ENCODE data around the gene TERT. TPM values are rescaled to one million over a fixed set of nuclear protein-coding genes. Genes with fewer than 3 reads are reported as not detected.

Gene TERT
- total RNA-seq, 1 experiment from 2014 or later, result 3.3 TPM

GRCh38 chr5:1212271-1212670 lies 82.6 kb downstream of the TERT start:
- Histone ChIP-seq H2AFZ (ENCODE audit: low read length) (no peak overlapping the region), H4K20me1 (ENCODE audit: insufficient read depth, low read depth, low read length) (no peaks in the 10 kb centered on the region), H3K9me3 (ENCODE audit: low read length) (no peaks in the 10 kb centered on the region), H3K36me3 (ENCODE audit: insufficient read depth, low read length) (no peaks in the 10 kb centered on the region), H3K79me2 (ENCODE audit: low read length) (no peaks in the 10 kb centered on the region), H3K9ac (ENCODE audit: low read length) (no peak overlapping the region), H3K4me3 (ENCODE audit: low read length) (no peak overlapping the region), H3K4me2 (ENCODE audit: low read depth, low read length, poor library complexity, severe bottlenecking) (no peak overlapping the region), H3K27ac (ENCODE audit: low read length) (no peak overlapping the region), H3K4me1 (ENCODE audit: low read length) (no peaks in the 10 kb centered on the region), H3K27me3 (ENCODE audit: low read length) (no peaks in the 10 kb centered on the region), H3K9me2 (replicated peaks; ENCODE audit: insufficient read depth, low read length) (no peaks in the 10 kb centered on the region)
- DNase-seq, result no peak

GRCh38 chr5:1211701-1212100 lies 83.2 kb downstream of the TERT start:
- no peaks in the 10 kb centered on the region for H4K20me1 ChIP-seq (ENCODE audit: insufficient read depth, low read depth, low read length)
- H3K9ac ChIP-seq (ENCODE audit: low read length), result no peak overlapping the region
- no peaks in the 10 kb centered on the region for H3K36me3 ChIP-seq (ENCODE audit: insufficient read depth, low read length)
- H3K9me2 ChIP-seq (replicated peaks; ENCODE audit: insufficient read depth, low read length), result no peaks in the 10 kb centered on the region
- no peaks in the 10 kb centered on the region for H3K9me3 ChIP-seq (ENCODE audit: low read length)
- H3K4me2 ChIP-seq (ENCODE audit: low read depth, low read length, poor library complexity, severe bottlenecking), result no peak overlapping the region
- H3K27ac ChIP-seq (ENCODE audit: low read length), result no peak overlapping the region
- no peak overlapping the region for H3K4me3 ChIP-seq (ENCODE audit: low read length)
- DNase-seq, result no peak
- H3K4me1 ChIP-seq (ENCODE audit: low read length), result no peaks in the 10 kb centered on the region
- H2AFZ ChIP-seq (ENCODE audit: low read length), result no peak overlapping the region
- no peaks in the 10 kb centered on the region for H3K27me3 ChIP-seq (ENCODE audit: low read length)
- no peaks in the 10 kb centered on the region for H3K79me2 ChIP-seq (ENCODE audit: low read length)

DNA sequence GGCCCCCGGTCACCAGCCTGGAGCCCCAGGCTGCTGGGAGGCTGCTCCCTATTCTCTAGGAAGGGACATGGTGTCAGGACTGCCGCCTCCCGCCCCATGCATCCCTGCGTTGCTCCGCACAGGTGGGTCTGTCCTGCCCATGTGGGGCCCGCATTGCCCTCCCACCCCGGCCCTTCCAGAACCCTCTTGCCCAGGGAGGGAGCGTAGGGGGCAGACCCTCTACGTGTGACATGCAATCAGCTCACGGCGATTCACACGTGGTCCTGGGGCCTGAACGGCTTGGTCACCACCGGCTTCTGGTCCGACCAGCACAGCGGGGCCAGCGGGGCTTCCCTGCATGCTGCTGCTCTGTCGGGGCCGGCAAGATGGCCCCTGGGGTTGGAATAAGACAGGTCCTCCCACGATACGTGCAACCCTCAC lies 84.0 kb downstream of the TERT start:
- Histone ChIP-seq H3K9ac (ENCODE audit: low read length) (no peak overlapping the region), H3K4me2 (ENCODE audit: low read depth, low read length, poor library complexity, severe bottlenecking) (no peak overlapping the region), H2AFZ (ENCODE audit: low read length) (no peak overlapping the region), H3K4me3 (ENCODE audit: low read length) (no peak overlapping the region), H3K36me3 (ENCODE audit: insufficient read depth, low read length) (no peaks in the 10 kb centered on the region), H3K27me3 (ENCODE audit: low read length) (no peaks in the 10 kb centered on the region), H4K20me1 (ENCODE audit: insufficient read depth, low read depth, low read length) (no peaks in the 10 kb centered on the region), H3K27ac (ENCODE audit: low read length) (no peak overlapping the region), H3K4me1 (ENCODE audit: low read length) (no peaks in the 10 kb centered on the region), H3K79me2 (ENCODE audit: low read length) (no peaks in the 10 kb centered on the region), H3K9me2 (replicated peaks; ENCODE audit: insufficient read depth, low read length) (no peaks in the 10 kb centered on the region), H3K9me3 (ENCODE audit: low read length) (no peaks in the 10 kb centered on the region)
- no peak for DNase-seq

DNA sequence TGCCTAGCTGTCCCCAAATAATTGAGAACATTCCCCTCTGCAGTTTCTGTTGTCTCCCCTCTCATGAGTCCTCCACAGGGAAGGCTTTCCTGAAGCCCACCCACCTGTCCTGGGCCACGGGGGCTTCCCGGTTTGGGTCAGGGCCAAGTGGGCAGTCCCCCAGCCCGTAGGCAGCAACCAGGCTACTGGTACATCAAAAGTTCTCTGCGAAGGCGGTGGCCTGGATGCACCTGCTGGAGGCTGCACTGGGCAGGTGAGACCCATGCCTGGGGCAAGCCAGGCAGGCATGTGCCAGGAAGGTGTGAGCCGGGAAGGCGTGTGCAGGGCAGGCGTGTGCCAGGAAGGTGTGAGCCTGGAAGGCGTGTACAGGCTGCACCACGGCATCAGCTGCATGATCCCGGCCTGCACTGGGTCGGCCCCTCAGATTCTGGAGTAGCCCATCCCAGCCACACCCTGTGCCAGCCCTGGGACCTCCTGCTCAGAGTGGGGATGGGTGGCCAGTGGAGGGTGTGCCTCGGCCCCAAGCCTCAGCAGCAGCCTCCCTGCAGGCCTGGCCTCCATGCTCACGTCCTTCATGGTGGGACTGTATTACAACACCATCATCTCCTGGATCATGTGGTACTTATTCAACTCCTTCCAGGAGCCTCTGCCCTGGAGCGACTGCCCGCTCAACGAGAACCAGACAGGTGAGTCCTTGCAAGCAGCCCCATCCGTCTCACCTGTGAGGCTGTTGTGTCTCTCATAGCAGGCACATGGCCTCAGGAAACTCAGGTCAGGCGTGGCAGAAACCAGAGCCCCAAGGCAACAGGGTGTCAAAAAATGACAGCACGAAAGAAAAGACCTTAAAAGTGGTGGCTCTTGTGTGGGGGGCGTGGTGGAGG lies 84.7 kb downstream of the TERT start:
- H3K36me3 ChIP-seq (ENCODE audit: insufficient read depth, low read length), result no peaks in the 10 kb centered on the region

DNA sequence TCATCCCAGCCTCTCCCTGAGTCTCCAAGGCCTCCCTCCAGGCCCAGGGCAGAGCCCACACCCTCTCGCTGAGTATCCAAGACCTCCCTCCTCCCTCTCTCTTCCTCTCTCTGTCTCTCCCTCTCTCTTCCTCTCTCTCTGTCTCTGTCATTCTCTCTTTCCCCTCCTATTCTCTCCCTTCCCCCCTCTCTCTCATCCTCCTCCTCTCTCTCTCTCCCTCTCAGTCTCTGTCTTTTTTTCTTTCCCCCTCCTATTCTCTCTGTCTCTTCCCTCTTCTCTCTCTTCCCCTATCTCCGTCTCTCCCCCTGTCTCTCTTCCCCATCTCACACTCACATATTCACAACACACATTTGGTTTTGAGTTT lies 85.4 kb downstream of the TERT start:
- H2AFZ ChIP-seq (ENCODE audit: low read length), result no peak overlapping the region
- H3K4me2 ChIP-seq (ENCODE audit: low read depth, low read length, poor library complexity, severe bottlenecking), result no peak overlapping the region
- H3K9me2 ChIP-seq (replicated peaks; ENCODE audit: insufficient read depth, low read length), result no peaks in the 10 kb centered on the region
- H3K4me3 ChIP-seq (ENCODE audit: low read length), result no peak overlapping the region
- H3K27ac ChIP-seq (ENCODE audit: low read length), result no peak overlapping the region
- H3K36me3 ChIP-seq (ENCODE audit: insufficient read depth, low read length), result no peaks in the 10 kb centered on the region
- no peaks in the 10 kb centered on the region for H3K79me2 ChIP-seq (ENCODE audit: low read length)
- H3K4me1 ChIP-seq (ENCODE audit: low read length), result no peaks in the 10 kb centered on the region
- no peaks in the 10 kb centered on the region for H3K9me3 ChIP-seq (ENCODE audit: low read length)
- no peak overlapping the region for H3K9ac ChIP-seq (ENCODE audit: low read length)
- no peaks in the 10 kb centered on the region for H3K27me3 ChIP-seq (ENCODE audit: low read length)
- no peak for DNase-seq
- H4K20me1 ChIP-seq (ENCODE audit: insufficient read depth, low read depth, low read length), result no peaks in the 10 kb centered on the region

More for the DNA sequence above, 84.7 kb downstream of the TERT start:
- no peak overlapping the region for H3K4me2 ChIP-seq (ENCODE audit: low read depth, low read length, poor library complexity, severe bottlenecking)
- H3K79me2 ChIP-seq (ENCODE audit: low read length), result no peaks in the 10 kb centered on the region
- no peak overlapping the region for H3K4me3 ChIP-seq (ENCODE audit: low read length)
- no peaks in the 10 kb centered on the region for H3K4me1 ChIP-seq (ENCODE audit: low read length)
- no peaks in the 10 kb centered on the region for H4K20me1 ChIP-seq (ENCODE audit: insufficient read depth, low read depth, low read length)
- H3K9ac ChIP-seq (ENCODE audit: low read length), result no peak overlapping the region
- no peak overlapping the region for H3K27ac ChIP-seq (ENCODE audit: low read length)
- DNase-seq, result no peak
- H3K27me3 ChIP-seq (ENCODE audit: low read length), result no peaks in the 10 kb centered on the region
- no peak overlapping the region for H2AFZ ChIP-seq (ENCODE audit: low read length)
- H3K9me2 ChIP-seq (replicated peaks; ENCODE audit: insufficient read depth, low read length), result no peaks in the 10 kb centered on the region
- no peaks in the 10 kb centered on the region for H3K9me3 ChIP-seq (ENCODE audit: low read length)

GRCh38 chr5:1208743-1209488 lies 86.0 kb downstream of the TERT start:
- no peaks in the 10 kb centered on the region for H3K4me1 ChIP-seq (ENCODE audit: low read length)
- no peak overlapping the region for H3K27ac ChIP-seq (ENCODE audit: low read length)
- H3K9ac ChIP-seq (ENCODE audit: low read length), result no peak overlapping the region
- H2AFZ ChIP-seq (ENCODE audit: low read length), result no peak overlapping the region
- H4K20me1 ChIP-seq (ENCODE audit: insufficient read depth, low read depth, low read length), result no peaks in the 10 kb centered on the region
- H3K9me2 ChIP-seq (replicated peaks; ENCODE audit: insufficient read depth, low read length), result no peaks in the 10 kb centered on the region
- no peaks in the 10 kb centered on the region for H3K9me3 ChIP-seq (ENCODE audit: low read length)
- no peaks in the 10 kb centered on the region for H3K27me3 ChIP-seq (ENCODE audit: low read length)
- H3K4me3 ChIP-seq (ENCODE audit: low read length), result no peak overlapping the region
- H3K4me2 ChIP-seq (ENCODE audit: low read depth, low read length, poor library complexity, severe bottlenecking), result no peak overlapping the region
- DNase-seq, result no peak
- no peaks in the 10 kb centered on the region for H3K36me3 ChIP-seq (ENCODE audit: insufficient read depth, low read length)
- H3K79me2 ChIP-seq (ENCODE audit: low read length), result no peaks in the 10 kb centered on the region

DNA sequence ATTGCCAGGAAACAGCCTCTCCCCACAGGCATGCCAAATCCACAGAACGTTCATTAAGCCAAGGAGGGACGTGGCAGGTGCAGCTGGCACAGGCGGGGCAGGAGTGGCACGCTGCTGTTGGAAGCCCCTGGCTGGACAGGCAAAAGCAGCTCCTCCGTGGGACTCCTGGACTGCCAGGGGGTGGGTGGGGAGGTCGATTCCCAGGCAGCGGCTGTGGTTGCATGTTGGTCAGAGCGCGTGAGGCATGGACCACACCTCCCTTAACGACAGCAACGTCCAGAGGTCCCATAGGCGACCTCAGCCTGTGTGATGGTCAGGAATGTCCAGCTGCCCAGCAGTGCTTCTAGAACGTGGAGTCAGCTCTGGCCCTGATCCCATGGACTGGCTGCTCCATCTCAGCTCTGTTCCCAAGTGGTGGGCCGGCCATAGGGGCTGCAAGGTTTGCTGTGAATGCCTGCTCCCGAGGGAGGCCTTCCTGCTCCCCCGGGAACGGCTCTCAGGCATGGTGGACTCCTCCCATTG lies 86.6 kb downstream of the TERT start:
- Histone ChIP-seq H3K4me3 (ENCODE audit: low read length) (no peak overlapping the region), H3K4me2 (ENCODE audit: low read depth, low read length, poor library complexity, severe bottlenecking) (no peak overlapping the region), H4K20me1 (ENCODE audit: insufficient read depth, low read depth, low read length) (no peaks in the 10 kb centered on the region), H3K27ac (ENCODE audit: low read length) (no peak overlapping the region), H3K4me1 (ENCODE audit: low read length) (no peaks in the 10 kb centered on the region), H3K27me3 (ENCODE audit: low read length) (no peaks in the 10 kb centered on the region), H2AFZ (ENCODE audit: low read length) (no peak overlapping the region), H3K9me3 (ENCODE audit: low read length) (no peaks in the 10 kb centered on the region), H3K36me3 (ENCODE audit: insufficient read depth, low read length) (no peaks in the 10 kb centered on the region), H3K79me2 (ENCODE audit: low read length) (no peaks in the 10 kb centered on the region), H3K9ac (ENCODE audit: low read length) (no peak overlapping the region), H3K9me2 (replicated peaks; ENCODE audit: insufficient read depth, low read length) (no peaks in the 10 kb centered on the region)
- no peak for DNase-seq

GRCh38 chr5:1207555-1207954 lies 87.3 kb downstream of the TERT start:
- Histone ChIP-seq H3K27ac (ENCODE audit: low read length) (no peak overlapping the region), H3K36me3 (ENCODE audit: insufficient read depth, low read length) (no peaks in the 10 kb centered on the region)
- DNase-seq, result no peak

More at GRCh38 chr5:1207555-1207954, 87.3 kb downstream of the TERT start:
- Histone ChIP-seq H3K9me2 (replicated peaks; ENCODE audit: insufficient read depth, low read length) (no peaks in the 10 kb centered on the region), H4K20me1 (ENCODE audit: insufficient read depth, low read depth, low read length) (no peaks in the 10 kb centered on the region), H3K9ac (ENCODE audit: low read length) (no peak overlapping the region), H3K9me3 (ENCODE audit: low read length) (no peaks in the 10 kb centered on the region), H3K4me3 (ENCODE audit: low read length) (no peak overlapping the region), H3K79me2 (ENCODE audit: low read length) (no peaks in the 10 kb centered on the region), H3K4me2 (ENCODE audit: low read depth, low read length, poor library complexity, severe bottlenecking) (no peak overlapping the region), H2AFZ (ENCODE audit: low read length) (no peak overlapping the region), H3K4me1 (ENCODE audit: low read length) (no peaks in the 10 kb centered on the region), H3K27me3 (ENCODE audit: low read length) (no peaks in the 10 kb centered on the region)

Measured in Karpas-422 (cell line).